MM.1S (cell line): ENCODE measurements around the gene STRA6.

Experiments used
- DNase-seq: peaks from one replicate; pipeline ENCODE4 v3.0.0-alpha.2; 2015
- H2AFZ ChIP-seq: fragments of 300-600 bp; sonication (generic); 2 replicates; pipeline ENCODE4 v1.6.0; 2016; ENCODE audit warnings: antibody characterized with exemption, low read length
- H3F3A ChIP-seq: fragments of 300-600 bp; sonication (generic); 2 replicates; pipeline ENCODE4 v1.6.1; 2016; ENCODE audit warnings: mild to moderate bottlenecking, antibody characterized with exemption, low read length, moderate library complexity, mixed read lengths; ENCODE audit not compliant: insufficient read depth
- H3K27ac ChIP-seq: fragments of 300-600 bp; sonication (generic); 2 replicates; pipeline ENCODE4 v1.5.1; 2016; ENCODE audit warnings: mild to moderate bottlenecking, low read length
- H3K27me3 ChIP-seq: fragments of 300-600 bp; sonication (generic); replicated peaks from 2 replicates; pipeline ENCODE4 v1.6.0; 2016; ENCODE audit warnings: low read length; ENCODE audit not compliant: insufficient read depth
- H3K36me3 ChIP-seq: fragments of 300-600 bp; sonication (generic); replicated peaks from 2 replicates; pipeline ENCODE4 v1.6.1; 2016; ENCODE audit warnings: mild to moderate bottlenecking, low read length, mixed read lengths; ENCODE audit not compliant: insufficient read depth
- H3K4me1 ChIP-seq: fragments of 300-600 bp; sonication (generic); 2 replicates; pipeline ENCODE4 v1.6.1; 2016; ENCODE audit warnings: low read length, mixed read lengths
- H3K4me2 ChIP-seq: fragments of 300-600 bp; sonication (generic); 2 replicates; pipeline ENCODE4 v1.6.0; 2016; ENCODE audit warnings: low read depth, low read length
- H3K4me3 ChIP-seq: fragments of 300-600 bp; sonication (generic); 2 replicates; pipeline ENCODE4 v1.5.1; 2016; ENCODE audit warnings: low read length, mixed read lengths
- H3K79me2 ChIP-seq: fragments of 300-600 bp; sonication (generic); 2 replicates; pipeline ENCODE4 v1.6.1; 2016; ENCODE audit warnings: mixed run types, low read length, mixed read lengths
- H3K9ac ChIP-seq: fragments of 300-600 bp; sonication (generic); 2 replicates; pipeline ENCODE4 v1.6.1; 2016; ENCODE audit warnings: low read length, mixed read lengths
- H3K9me2 ChIP-seq: fragments of 300-600 bp; sonication (generic); replicated peaks from 2 replicates; pipeline ENCODE4 v1.6.1; 2016; ENCODE audit warnings: mild to moderate bottlenecking, low read length, mixed read lengths; ENCODE audit not compliant: insufficient read depth
- H3K9me3 ChIP-seq: fragments of 300-600 bp; sonication (generic); replicated peaks from 2 replicates; pipeline ENCODE4 v1.6.1; 2016; ENCODE audit warnings: mild to moderate bottlenecking, low read length, mixed read lengths; ENCODE audit not compliant: insufficient read depth
- H4K20me1 ChIP-seq: fragments of 300-600 bp; sonication (generic); 2 replicates; pipeline ENCODE4 v1.6.1; 2016; ENCODE audit warnings: mild to moderate bottlenecking, low read length, moderate library complexity, mixed read lengths; ENCODE audit not compliant: insufficient read depth
- CTCF ChIP-seq: fragments of 300-600 bp; sonication (generic); IDR thresholded peaks from 2 replicates; pipeline ENCODE4 v1.5.1; 2016; ENCODE audit warnings: antibody characterized with exemption, low read length, mixed read lengths
- EZH2 ChIP-seq: fragments of 300-600 bp; sonication (generic); optimal IDR thresholded peaks from 2 replicates; pipeline ENCODE3; 2017; ENCODE audit warnings: low read depth, mild to moderate bottlenecking, antibody characterized with exemption, low read length, mixed read lengths
- EZH2phosphoT487 ChIP-seq: fragments of 300-600 bp; sonication (generic); IDR thresholded peaks from 2 replicates; pipeline ENCODE4 v1.6.1; 2018; ENCODE audit warnings: antibody characterized with exemption, low read length

The STRA6 gene

GRCh38 chr15:74228723-74229081 is 26.1 kb upstream of the STRA6 start:
- TF ChIP-seq CTCF (no peak), EZH2 (no peak), EZH2phosphoT487 (no peak)
- Histone ChIP-seq H3K4me3 (no peak overlapping the region), H3K36me3 (no peaks in the 10 kb centered on the region), H3F3A (no peaks in the 10 kb centered on the region), H2AFZ (no peak overlapping the region), H3K9me2 (no peaks in the 10 kb centered on the region), H3K9ac (no peak overlapping the region), H3K4me2 (no peak overlapping the region), H3K9me3 (no peaks in the 10 kb centered on the region), H3K79me2 (no peaks in the 10 kb centered on the region), H3K4me1 (no peaks in the 10 kb centered on the region), H3K27me3 (peaks cover 95% of the 10 kb centered on the region), H4K20me1 (no peaks in the 10 kb centered on the region), H3K27ac (no peak overlapping the region)
- no peak for DNase-seq

GRCh38 chr15:74227968-74228722 is 25.6 kb upstream of the STRA6 start:
- Histone ChIP-seq H3K9me3 (no peaks in the 10 kb centered on the region), H3F3A (no peaks in the 10 kb centered on the region), H3K4me3 (no peak overlapping the region), H3K9ac (no peak overlapping the region), H3K79me2 (no peaks in the 10 kb centered on the region), H3K4me1 (no peaks in the 10 kb centered on the region), H3K9me2 (no peaks in the 10 kb centered on the region), H3K36me3 (no peaks in the 10 kb centered on the region), H3K4me2 (no peak overlapping the region), H3K27ac (no peak overlapping the region), H2AFZ (no peak overlapping the region), H4K20me1 (no peaks in the 10 kb centered on the region), H3K27me3 (peaks cover 94% of the 10 kb centered on the region)
- TF ChIP-seq CTCF (no peak), EZH2 (no peak), EZH2phosphoT487 (no peak)
- DNase-seq, result no peak

GRCh38 chr15:74226761-74227540 is 24.4 kb upstream of the STRA6 start:
- H3K9me3 ChIP-seq, result no peaks in the 10 kb centered on the region
- H3K79me2 ChIP-seq, result no peaks in the 10 kb centered on the region
- peaks cover 92% of the 10 kb centered on the region for H3K27me3 ChIP-seq
- no peak overlapping the region for H2AFZ ChIP-seq
- no peak for TF ChIP-seq EZH2phosphoT487
- TF ChIP-seq EZH2, result no peak
- no peaks in the 10 kb centered on the region for H3F3A ChIP-seq
- no peaks in the 10 kb centered on the region for H3K9me2 ChIP-seq
- no peak overlapping the region for H3K4me3 ChIP-seq
- H3K36me3 ChIP-seq, result no peaks in the 10 kb centered on the region
- H4K20me1 ChIP-seq, result no peaks in the 10 kb centered on the region
- DNase-seq, result no peak
- H3K4me1 ChIP-seq, result no peaks in the 10 kb centered on the region
- H3K4me2 ChIP-seq, result no peak overlapping the region
- no peak overlapping the region for H3K27ac ChIP-seq
- H3K9ac ChIP-seq, result no peak overlapping the region

GRCh38 chr15:74225928-74226327 is 23.3 kb upstream of the STRA6 start:
- DNase-seq, result no peak
- no peaks in the 10 kb centered on the region for H3K79me2 ChIP-seq
- no peak overlapping the region for H3K27ac ChIP-seq
- TF ChIP-seq EZH2, result no peak
- TF ChIP-seq CTCF, result no peak
- TF ChIP-seq EZH2phosphoT487, result no peak
- H3K9ac ChIP-seq, result no peak overlapping the region
- no peaks in the 10 kb centered on the region for H3K4me1 ChIP-seq
- no peaks in the 10 kb centered on the region for H3K36me3 ChIP-seq
- H3K4me3 ChIP-seq, result no peak overlapping the region
- no peaks in the 10 kb centered on the region for H3F3A ChIP-seq
- no peaks in the 10 kb centered on the region for H3K9me3 ChIP-seq
- H2AFZ ChIP-seq, result no peak overlapping the region
- no peaks in the 10 kb centered on the region for H4K20me1 ChIP-seq
- no peaks in the 10 kb centered on the region for H3K9me2 ChIP-seq
- H3K4me2 ChIP-seq, result no peak overlapping the region
- peaks cover 93% of the 10 kb centered on the region for H3K27me3 ChIP-seq
